ENCODE results near the gene KMT5B.

The KMT5B gene

DNA sequence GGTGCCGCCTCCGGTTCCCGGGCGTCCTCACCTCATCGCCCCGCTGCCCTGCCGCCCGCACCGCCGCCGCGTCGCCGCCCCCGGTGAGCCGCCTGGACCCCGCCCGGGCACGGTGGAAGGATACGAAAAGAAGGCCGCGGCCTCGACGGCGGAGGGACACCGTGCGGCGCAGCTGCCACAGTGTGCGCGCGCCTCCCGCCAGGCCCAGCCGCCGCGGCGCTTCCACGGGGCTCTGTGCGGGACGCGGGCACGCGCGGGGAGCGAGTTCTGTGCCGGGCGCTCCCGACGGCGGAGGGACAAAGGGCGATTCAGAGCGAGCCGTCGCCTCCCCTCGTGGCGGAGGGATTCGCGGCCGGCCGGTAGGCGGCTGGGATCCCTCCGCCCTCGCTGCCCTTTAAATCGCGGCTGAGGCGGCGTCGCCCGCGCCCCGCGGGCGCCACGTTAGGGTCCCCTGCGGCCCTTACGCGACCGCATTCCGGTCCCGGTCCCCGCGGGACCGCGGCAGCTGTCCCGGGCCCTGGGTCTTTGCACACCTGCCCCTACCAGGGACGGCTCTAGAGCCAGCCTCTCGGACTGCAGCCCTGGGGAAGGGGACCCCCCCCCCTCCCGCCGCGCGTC is 568 bp upstream of the KMT5B start:
- peak; percentile 97 for DNase-seq (ENCODE audit: low read depth)
- H3K4me3 ChIP-seq (ENCODE audit: low read depth, low read length): peak overlapping the region; percentile 54

DNA sequence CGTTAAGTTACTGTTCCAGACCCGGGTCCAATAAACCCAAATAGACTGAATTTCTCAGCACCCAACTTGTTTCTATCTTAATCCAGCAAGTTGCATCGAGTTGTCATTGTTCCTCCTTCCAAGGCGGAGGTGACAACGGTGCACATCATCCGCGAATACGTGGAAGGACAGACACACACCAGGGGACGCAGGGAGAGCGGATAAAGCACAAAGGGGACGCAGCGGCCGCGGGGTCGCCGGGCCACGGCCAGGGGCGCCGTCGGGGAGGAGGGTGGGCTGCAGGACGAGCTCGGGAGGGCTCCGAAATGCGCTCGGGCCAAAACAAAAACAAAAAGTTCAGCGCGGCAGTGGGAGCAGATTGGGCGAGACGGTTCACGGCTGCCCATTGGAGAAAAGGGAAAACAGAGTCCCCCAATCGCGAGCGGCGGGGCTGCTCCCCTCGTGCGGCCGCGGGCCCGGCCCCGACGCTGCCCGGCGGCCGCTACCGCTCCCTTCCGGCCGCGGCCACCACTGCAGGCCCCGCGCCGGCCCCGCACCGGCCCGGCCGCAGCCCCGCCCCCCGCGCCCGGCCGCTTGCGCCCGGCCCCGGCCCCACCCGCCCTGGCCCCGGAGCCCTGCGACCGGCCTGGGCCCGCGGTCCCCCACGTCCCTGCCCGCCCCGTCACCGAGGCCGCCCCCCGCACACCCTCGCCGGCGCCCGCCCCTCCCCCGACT is 518 bp downstream of the KMT5B start:
- DNase-seq (ENCODE audit: low read depth): peak; percentile 86
- TF ChIP-seq, protein P1, sequence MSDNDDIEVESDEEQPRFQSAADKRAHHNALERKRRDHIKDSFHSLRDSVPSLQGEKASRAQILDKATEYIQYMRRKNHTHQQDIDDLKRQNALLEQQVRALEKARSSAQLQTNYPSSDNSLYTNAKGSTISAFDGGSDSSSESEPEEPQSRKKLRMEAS (IDR thresholded peaks at IDR 0.05; ENCODE audit: low read depth, low read length): peak; percentile 63
- TF ChIP-seq POLR2A (IDR thresholded peaks at IDR 0.05; ENCODE audit: extremely low read depth, insufficient read length) (no peak), MYC (IDR thresholded peaks at IDR 0.05; ENCODE audit: low read depth, low read length) (peak; percentile 44)
- TF ChIP-seq, protein P2, sequence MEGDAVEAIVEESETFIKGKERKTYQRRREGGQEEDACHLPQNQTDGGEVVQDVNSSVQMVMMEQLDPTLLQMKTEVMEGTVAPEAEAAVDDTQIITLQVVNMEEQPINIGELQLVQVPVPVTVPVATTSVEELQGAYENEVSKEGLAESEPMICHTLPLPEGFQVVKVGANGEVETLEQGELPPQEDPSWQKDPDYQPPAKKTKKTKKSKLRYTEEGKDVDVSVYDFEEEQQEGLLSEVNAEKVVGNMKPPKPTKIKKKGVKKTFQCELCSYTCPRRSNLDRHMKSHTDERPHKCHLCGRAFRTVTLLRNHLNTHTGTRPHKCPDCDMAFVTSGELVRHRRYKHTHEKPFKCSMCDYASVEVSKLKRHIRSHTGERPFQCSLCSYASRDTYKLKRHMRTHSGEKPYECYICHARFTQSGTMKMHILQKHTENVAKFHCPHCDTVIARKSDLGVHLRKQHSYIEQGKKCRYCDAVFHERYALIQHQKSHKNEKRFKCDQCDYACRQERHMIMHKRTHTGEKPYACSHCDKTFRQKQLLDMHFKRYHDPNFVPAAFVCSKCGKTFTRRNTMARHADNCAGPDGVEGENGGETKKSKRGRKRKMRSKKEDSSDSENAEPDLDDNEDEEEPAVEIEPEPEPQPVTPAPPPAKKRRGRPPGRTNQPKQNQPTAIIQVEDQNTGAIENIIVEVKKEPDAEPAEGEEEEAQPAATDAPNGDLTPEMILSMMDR (IDR thresholded peaks at IDR 0.05; ENCODE audit: low read depth, low read length): no peak
- peak overlapping the region; percentile 88 for H3K4me3 ChIP-seq (ENCODE audit: low read depth, low read length)

More for the DNA sequence above, 568 bp upstream of the KMT5B start:
- TF ChIP-seq, protein P1 (IDR thresholded peaks at IDR 0.05; ENCODE audit: low read depth, low read length): no peak; the same call in 1 of the 2 replicates
- peak; percentile 96 for TF ChIP-seq POLR2A (IDR thresholded peaks at IDR 0.05; ENCODE audit: extremely low read depth, insufficient read length)

DNA sequence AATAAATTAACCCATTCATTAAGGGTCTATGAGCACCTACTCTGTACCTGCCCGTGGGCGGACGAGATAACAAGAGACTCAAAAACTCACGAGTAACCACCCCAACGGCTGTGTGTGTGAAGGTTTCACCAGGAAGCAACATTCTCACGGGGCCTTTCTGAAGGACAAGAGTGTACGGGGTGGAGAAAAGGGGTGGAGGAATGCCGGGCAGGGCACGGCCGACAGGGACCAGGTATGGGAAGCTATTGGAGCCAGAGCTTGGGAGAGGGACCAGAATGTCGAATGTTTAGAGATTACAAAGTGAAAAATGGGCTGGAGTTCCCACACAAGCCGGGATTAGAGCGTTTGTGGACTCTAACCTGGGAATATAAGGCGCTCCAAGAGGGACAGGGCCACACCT is 1.6 kb downstream of the KMT5B start:
- TF ChIP-seq, protein P1 (IDR thresholded peaks at IDR 0.05; ENCODE audit: low read depth, low read length): no peak
- no peak for TF ChIP-seq MYC (IDR thresholded peaks at IDR 0.05; ENCODE audit: low read depth, low read length)
- TF ChIP-seq, protein P2 (IDR thresholded peaks at IDR 0.05; ENCODE audit: low read depth, low read length): no peak
- no peak for TF ChIP-seq POLR2A (IDR thresholded peaks at IDR 0.05; ENCODE audit: extremely low read depth, insufficient read length)
- no peak for DNase-seq (ENCODE audit: low read depth)
- peak overlapping the region; percentile 88 for H3K4me3 ChIP-seq (ENCODE audit: low read depth, low read length)

DNA sequence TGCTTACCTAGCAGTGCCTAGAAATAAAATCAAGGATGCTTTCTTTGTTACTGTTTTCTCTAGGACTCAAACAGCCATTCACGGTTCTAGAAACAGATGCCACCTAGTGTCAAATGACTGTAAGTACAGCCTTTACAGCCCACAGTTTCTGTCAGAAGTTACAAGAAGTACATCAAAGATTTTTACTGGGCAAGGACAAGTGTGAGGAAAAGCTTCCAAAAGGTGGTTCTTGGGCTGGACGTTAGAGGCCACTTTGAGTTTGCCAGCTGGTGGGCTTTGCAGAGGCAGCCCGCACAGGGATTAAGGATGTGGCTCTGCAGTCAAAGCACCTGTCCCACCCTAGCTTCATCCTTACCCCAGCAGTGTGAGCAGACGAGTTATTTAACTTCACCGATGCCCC is 6.9 kb downstream of the KMT5B start:
- DNase-seq (ENCODE audit: low read depth): peak; percentile 80
- TF ChIP-seq, protein P2 (IDR thresholded peaks at IDR 0.05; ENCODE audit: low read depth, low read length): peak; percentile 92
- TF ChIP-seq MYC (IDR thresholded peaks at IDR 0.05; ENCODE audit: low read depth, low read length): no peak
- TF ChIP-seq, protein P1 (IDR thresholded peaks at IDR 0.05; ENCODE audit: low read depth, low read length): peak; percentile 16; the same call in 1 of the 2 replicates
- no peak overlapping the region for H3K4me3 ChIP-seq (ENCODE audit: low read depth, low read length)

DNA sequence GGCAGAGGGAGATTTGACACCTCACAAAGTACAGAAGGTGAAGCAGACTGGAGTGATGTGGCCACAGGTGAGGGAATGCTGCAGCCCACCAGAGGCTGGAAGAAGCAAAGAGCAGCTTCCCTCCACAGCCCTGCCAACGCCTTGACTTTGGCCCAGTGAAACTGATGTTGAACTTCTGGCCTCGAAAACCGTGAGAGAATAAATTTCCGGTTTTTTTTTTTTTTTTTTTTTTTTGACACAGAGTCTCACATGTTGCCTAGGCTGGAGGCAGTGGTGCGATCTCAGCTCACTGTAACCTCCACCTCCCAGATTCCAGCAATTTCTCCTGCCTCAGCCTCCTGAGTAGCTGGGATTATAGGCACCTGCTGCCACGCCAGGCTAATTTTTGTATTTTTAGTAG is 8.7 kb downstream of the KMT5B start:
- H3K4me3 ChIP-seq (ENCODE audit: low read depth, low read length): no peak overlapping the region
- TF ChIP-seq, protein P2 (IDR thresholded peaks at IDR 0.05; ENCODE audit: low read depth, low read length): no peak
- TF ChIP-seq MYC (IDR thresholded peaks at IDR 0.05; ENCODE audit: low read depth, low read length) (no peak), POLR2A (IDR thresholded peaks at IDR 0.05; ENCODE audit: extremely low read depth, insufficient read length) (no peak)
- TF ChIP-seq, protein P1 (IDR thresholded peaks at IDR 0.05; ENCODE audit: low read depth, low read length): no peak
- no peak for DNase-seq (ENCODE audit: low read depth)

DNA sequence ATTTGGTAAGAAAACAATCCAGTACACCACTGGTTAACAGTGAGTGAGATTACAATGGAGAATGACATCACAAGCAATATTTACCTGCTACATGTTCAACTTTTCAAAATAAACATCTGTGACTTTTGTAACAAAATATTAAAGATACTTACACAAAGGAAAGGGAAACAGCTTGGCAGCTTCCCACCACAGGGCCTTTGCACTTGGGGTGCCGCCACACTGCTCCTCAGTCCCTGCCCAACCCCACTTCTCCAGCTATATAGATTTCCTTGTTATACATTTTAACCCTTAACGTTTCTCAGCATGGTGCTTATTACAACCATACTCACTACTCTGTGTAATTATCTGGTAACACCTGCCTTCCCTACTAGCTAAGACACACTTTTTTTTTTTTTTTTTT is 10.9 kb downstream of the KMT5B start:
- no peak overlapping the region for H3K4me3 ChIP-seq (ENCODE audit: low read depth, low read length)
- DNase-seq (ENCODE audit: low read depth): no peak
- TF ChIP-seq, protein P1 (IDR thresholded peaks at IDR 0.05; ENCODE audit: low read depth, low read length): no peak
- TF ChIP-seq MYC (IDR thresholded peaks at IDR 0.05; ENCODE audit: low read depth, low read length) (no peak), POLR2A (IDR thresholded peaks at IDR 0.05; ENCODE audit: extremely low read depth, insufficient read length) (no peak)
- TF ChIP-seq, protein P2 (IDR thresholded peaks at IDR 0.05; ENCODE audit: low read depth, low read length): no peak

Measured in NB4 (cell line).